ENCODE data around the gene TMEM240.
"Not testable (repeated sequence)": the region's sequence is repeated elsewhere in the genome, so short reads cannot be mapped to it uniquely, and the experiment has no call there.

GRCh38 chr1:1513675-1514074 lies 26.7 kb downstream of the TMEM240 start:
- not testable (repeated sequence) for TF ChIP-seq CTCF (IDR thresholded peaks at IDR 0.05); EZH2 (IDR thresholded peaks at IDR 0.05; ENCODE audit: borderline replicate concordance, insufficient read depth, low read depth, low read length, poor library complexity, severe bottlenecking)
